Lung (tissue), 12 donors: ENCODE results near the gene HOXC11. TPM values are rescaled to one million over a fixed set of nuclear protein-coding genes. Genes with fewer than 3 reads are reported as not detected.
A peak's percentile ranks its signal among the peaks of the same experiment; 100 is the strongest.

Source experiments
- ATAC-seq: fragments of 200-7000 bp; cut with Tn5 transposase; one replicate; pipeline ENCODE4 v1.9.1; 2020; ENCODE audit warnings: moderate number of reproducible peaks; ENCODE audit not compliant: insufficient read depth, low FRiP score
- DNase-seq, 3 donors: peaks; one replicate each; pipeline ENCODE4 v3.0.0-alpha.2; 2013 to 2017
- H3K27ac ChIP-seq, 2 donors: one replicate each; pipeline ENCODE4 v1.5.1; 2013; ENCODE audit warnings: mild to moderate bottlenecking in 2 of 2, moderate library complexity in 2 of 2, control low read depth in 1 of 2, inconsistent platforms in 1 of 2, low read depth in 1 of 2, low read length in 1 of 2
- H3K27me3 ChIP-seq, 3 donors: one replicate each; pipeline ENCODE4 v1.5.1; 2013; ENCODE audit warnings: low read length in 2 of 3; ENCODE audit not compliant: control insufficient read depth in 3 of 3, insufficient read depth in 3 of 3
- H3K36me3 ChIP-seq, 4 donors: one replicate each; pipeline ENCODE4 v1.5.1; 2013; ENCODE audit warnings: low read length in 4 of 4, mild to moderate bottlenecking in 1 of 4, moderate library complexity in 1 of 4; ENCODE audit not compliant: control insufficient read depth in 4 of 4, insufficient read depth in 4 of 4
- H3K4me1 ChIP-seq, 5 donors: one replicate each; pipeline ENCODE4 v1.5.1; 2013; ENCODE audit warnings: low read length in 5 of 5, mild to moderate bottlenecking in 2 of 5, moderate library complexity in 1 of 5; ENCODE audit not compliant: control insufficient read depth in 5 of 5, insufficient read depth in 5 of 5
- H3K4me3 ChIP-seq: one replicate; pipeline ENCODE4 v1.5.1; 2013; ENCODE audit warnings: mild to moderate bottlenecking, control low read depth, moderate library complexity
- H3K9ac ChIP-seq, 2 donors: one replicate each; pipeline ENCODE4 v1.5.1; 2013; ENCODE audit warnings: low read length in 2 of 2, control low read depth in 1 of 2; ENCODE audit not compliant: insufficient read depth in 1 of 2
- H3K9me3 ChIP-seq, 4 donors: one replicate each; pipeline ENCODE4 v1.5.1; 2013; ENCODE audit warnings: low read length in 3 of 4, mild to moderate bottlenecking in 1 of 4, moderate library complexity in 1 of 4; ENCODE audit not compliant: control insufficient read depth in 4 of 4, insufficient read depth in 3 of 4
- CTCF ChIP-seq: IDR thresholded peaks from 2 replicates; pipeline ENCODE4 v1.5.1; 2012; ENCODE audit warnings: mild to moderate bottlenecking; ENCODE audit errors: control extremely low read depth, extremely low read depth
- WGBS, 2 donors: extraction: QIAGEN DNeasy Blood & Tissue Kit; methylation state at CpG; one replicate each; pipeline ENCODE4 v1.1.7; 2013; 5-methylcytosine and 5-hydroxymethylcytosine counted together
- polyA plus RNA-seq, 2 donors: library from polyadenylated mRNA; stranded (reverse); fragments of 200-250 nt; gene quantifications; one replicate each; pipeline ENCODE4 v1.2.1, GENCODE V29; 2013
- total RNA-seq, 2 donors: library from RNA; depleted of rRNA in 1 of 2; stranded (reverse); fragments of >200 nt in 1 of 2; gene quantifications; one replicate each; pipeline ENCODE4 v1.2.1, GENCODE V29; 2014 to 2021
- donor health status: control.
- donor health status: control.
- donor health status: Bipolar disorder and iron deficiency.
- donor health status: healthy.
- donor health status: DM: yes; HTN: yes; CAD: no.

The HOXC11 gene
- total and polyA plus RNA-seq, 4 donors, result not detected

- H3K27me3 ChIP-seq, result peaks cover 4 to 97% (median 86%) of the 10 kb centered on the region in 3 donors
- peaks cover 0 to 20% (median 3%) of the 10 kb centered on the region in 5 donors for H3K4me1 ChIP-seq
- H3K9me3 ChIP-seq, result peaks cover 0 to 16% (median 0%) of the 10 kb centered on the region in 4 donors
- ATAC-seq (no peak), DNase-seq (peak in 1 of 3 donors; percentile 50)
- no peaks in the 10 kb centered on the region for H3K36me3 ChIP-seq
- H3K27ac ChIP-seq, result no peak overlapping the region
- no peak overlapping the region for H3K4me3 ChIP-seq
- no peak for TF ChIP-seq CTCF
- WGBS, 2 donors, result 4% methylated on average over 51 of the region's 51 CpGs
- no peak overlapping the region for H3K9ac ChIP-seq
These were observed 36.5 kb downstream of the HOXC11 start for GRCh38 chr12:54009171-54010052.

- Histone ChIP-seq H3K36me3 (no peaks in the 10 kb centered on the region), H3K4me1 (peaks cover 0 to 20% (median 3%) of the 10 kb centered on the region in 5 donors), H3K27me3 (peaks cover 7 to 97% (median 85%) of the 10 kb centered on the region in 3 donors), H3K9me3 (peaks cover 0 to 16% (median 0%) of the 10 kb centered on the region in 4 donors), H3K4me3 (no peak overlapping the region), H3K9ac (no peak overlapping the region), H3K27ac (no peak overlapping the region)
- ATAC-seq (no peak), DNase-seq (no peak)
- no peak for TF ChIP-seq CTCF
- WGBS, 2 donors, result 15 to 20% methylated on average over 10 of the region's 10 CpGs
These were observed 37.4 kb downstream of the HOXC11 start for GRCh38 chr12:54010053-54010971.

- Histone ChIP-seq H3K9ac (no peak overlapping the region), H3K4me1 (peaks cover 0 to 14% (median 3%) of the 10 kb centered on the region in 5 donors), H3K27me3 (peaks cover 12 to 98% (median 87%) of the 10 kb centered on the region in 3 donors), H3K9me3 (peaks cover 0 to 19% (median 0%) of the 10 kb centered on the region in 4 donors), H3K27ac (no peak overlapping the region), H3K36me3 (no peaks in the 10 kb centered on the region), H3K4me3 (no peak overlapping the region)
- TF ChIP-seq CTCF, result no peak
- 9 to 12% methylated on average over 17 of the region's 17 CpGs for WGBS, 2 donors
- ATAC-seq (no peak), DNase-seq (no peak)
These were observed 38.2 kb downstream of the HOXC11 start for GRCh38 chr12:54010972-54011664.
